Neural progenitor cell (in vitro differentiated cells): Measurements from ENCODE around the gene TUBA3C. TPM values are rescaled to one million over a fixed set of nuclear protein-coding genes. Genes with fewer than 3 reads are reported as not detected.

ENCODE experiments used
- DNase-seq: peaks from one replicate; pipeline ENCODE4 v3.0.0-alpha.2; 2016; ENCODE audit warnings: low spot score
- H2AFZ ChIP-seq: fragments of 200-600 bp; sonication (generic); replicated peaks from 2 replicates; pipeline ENCODE4 v1.6.1; 2016; ENCODE audit warnings: antibody characterized with exemption
- H3F3A ChIP-seq: fragments of 200-600 bp; sonication (generic); 2 replicates; pipeline ENCODE4 v1.6.1; 2016; ENCODE audit warnings: antibody characterized with exemption, low read depth
- H3K27ac ChIP-seq: fragments of 200-600 bp; sonication (generic); 2 replicates; pipeline ENCODE4 v1.5.1; 2016; ENCODE audit warnings: mild to moderate bottlenecking
- H3K27me3 ChIP-seq: fragments of 200-600 bp; sonication (generic); 2 replicates; pipeline ENCODE4 v1.6.1; 2016; ENCODE audit warnings: mild to moderate bottlenecking, moderate library complexity
- H3K36me3 ChIP-seq: fragments of 200-600 bp; sonication (generic); 2 replicates; pipeline ENCODE4 v1.5.1; 2016
- H3K4me1 ChIP-seq: fragments of 200-600 bp; sonication (generic); 2 replicates; pipeline ENCODE4 v1.6.1; 2016; ENCODE audit warnings: mixed run types
- H3K4me2 ChIP-seq: fragments of 200-600 bp; sonication (generic); 2 replicates; pipeline ENCODE4 v1.6.1; 2016
- H3K4me3 ChIP-seq: fragments of 200-600 bp; sonication (generic); 2 replicates; pipeline ENCODE4 v1.5.1; 2016
- H3K79me2 ChIP-seq: fragments of 200-600 bp; sonication (generic); 2 replicates; pipeline ENCODE4 v1.6.1; 2016; ENCODE audit warnings: low read depth
- H3K9ac ChIP-seq: fragments of 200-600 bp; sonication (generic); 2 replicates; pipeline ENCODE4 v1.6.1; 2016
- H3K9me3 ChIP-seq: fragments of 200-600 bp; sonication (generic); 2 replicates; pipeline ENCODE4 v1.5.1; 2016; ENCODE audit warnings: low read depth
- H4K20me1 ChIP-seq: fragments of 200-600 bp; sonication (generic); 2 replicates; pipeline ENCODE4 v1.6.1; 2016; ENCODE audit warnings: low read depth
- H3K27ac Mint-ChIP-seq: 3 replicates; pipeline ENCODE4 v1.8.0; 2021; ENCODE audit warnings: mixed read lengths
- H3K27me3 Mint-ChIP-seq: 2 replicates; pipeline ENCODE4 v1.8.0; 2022; ENCODE audit warnings: low read depth, mild to moderate bottlenecking, inconsistent platforms, moderate library complexity, mixed read lengths; ENCODE audit not compliant: insufficient read depth
- H3K36me3 Mint-ChIP-seq: 3 replicates; pipeline ENCODE4 v1.8.0; 2021; ENCODE audit warnings: mixed read lengths
- H3K4me1 Mint-ChIP-seq: 3 replicates; pipeline ENCODE4 v1.8.0; 2021; ENCODE audit warnings: mixed read lengths
- H3K4me3 Mint-ChIP-seq: 3 replicates; pipeline ENCODE4 v1.8.0; 2021; ENCODE audit warnings: mild to moderate bottlenecking, moderate library complexity, mixed read lengths
- H3K9me3 Mint-ChIP-seq: 3 replicates; pipeline ENCODE4 v1.8.0; 2020; ENCODE audit warnings: mixed read lengths
- EZH2 ChIP-seq: fragments of 200-600 bp; sonication (generic); IDR thresholded peaks from 2 replicates; pipeline ENCODE4 v1.6.1; 2017; ENCODE audit warnings: antibody characterized with exemption, mild to moderate bottlenecking, moderate library complexity
- EZH2phosphoT487 ChIP-seq: fragments of 200-600 bp; sonication (generic); IDR thresholded peaks from 2 replicates; pipeline ENCODE4 v1.6.1; 2017; ENCODE audit warnings: antibody characterized with exemption
- total RNA-seq: library from RNA; depleted of rRNA; stranded (reverse); fragments of >200 nt; gene quantifications from 2 replicates; pipeline ENCODE4 v1.2.3, GENCODE V29; 2015; ENCODE audit warnings: low replicate concordance
- TF ChIP-seq, protein P1 (sequence below): fragments of 200-600 bp; sonication (generic); IDR thresholded peaks from 2 replicates; pipeline ENCODE4 v1.5.1; 2017; ENCODE audit warnings: antibody characterized with exemption, mild to moderate bottlenecking

The TUBA3C gene
- total RNA-seq, 1 donor from 2014 or later = not detected

- H3K4me3 ChIP-seq = no peak overlapping the region
- H3K9me3 ChIP-seq = peaks cover 11% of the 10 kb centered on the region
- H3K4me2 ChIP-seq = no peak overlapping the region
- no peak overlapping the region for H3K9ac ChIP-seq
- no peaks in the 10 kb centered on the region for H3K36me3 ChIP-seq
- H3K27ac ChIP-seq = no peak overlapping the region
- H2AFZ ChIP-seq = no peak overlapping the region
- no peaks in the 10 kb centered on the region for H3F3A ChIP-seq
- DNase-seq = no peak
- H3K27me3 Mint-ChIP-seq = no peaks in the 10 kb centered on the region
- no peaks in the 10 kb centered on the region for H3K27me3 ChIP-seq
- TF ChIP-seq EZH2phosphoT487 (no peak), EZH2 (no peak)
- H3K79me2 ChIP-seq = no peaks in the 10 kb centered on the region
- peaks cover 57% of the 10 kb centered on the region for H3K9me3 Mint-ChIP-seq
- no peaks in the 10 kb centered on the region for H4K20me1 ChIP-seq
- H3K36me3 Mint-ChIP-seq = no peaks in the 10 kb centered on the region
- no peaks in the 10 kb centered on the region for H3K4me1 ChIP-seq
- no peak overlapping the region for H3K4me3 Mint-ChIP-seq
- H3K27ac Mint-ChIP-seq = no peak overlapping the region
- no peaks in the 10 kb centered on the region for H3K4me1 Mint-ChIP-seq
These were observed 29.2 kb downstream of the TUBA3C start for GRCh38 chr13:19152403-19152802.

DNA sequence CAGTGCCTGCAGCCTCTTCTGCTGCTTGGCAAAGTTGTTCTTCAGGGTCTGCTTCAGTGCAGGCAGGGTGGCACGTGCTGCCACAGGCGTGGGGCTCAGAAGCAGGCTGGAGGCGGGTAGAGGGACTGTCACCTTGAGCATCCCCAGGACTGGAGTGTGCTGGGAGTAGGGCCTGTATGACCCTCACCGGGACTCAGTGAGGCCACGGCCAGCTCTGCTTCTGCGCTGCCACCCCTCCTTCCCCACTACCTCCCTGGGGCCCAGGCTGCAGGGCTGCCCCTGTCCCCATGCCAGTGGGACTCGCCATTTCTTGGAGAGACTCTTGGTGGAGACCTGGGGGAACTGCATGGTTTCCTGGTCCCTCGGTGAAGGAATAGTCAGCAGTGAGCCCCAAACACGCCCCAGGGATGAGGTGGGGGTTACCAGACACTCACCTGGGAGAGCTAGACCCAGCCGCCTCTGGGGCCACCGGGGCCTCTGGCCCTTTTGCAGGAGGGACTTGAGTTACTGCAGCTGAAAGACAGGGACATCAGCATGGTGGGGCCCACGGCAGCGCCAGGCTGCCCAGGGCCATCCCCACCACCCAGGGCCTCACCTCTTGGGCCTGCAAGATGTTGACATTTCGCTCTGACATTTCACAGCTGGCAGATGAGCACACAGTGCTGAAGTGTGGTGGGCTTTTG, 29.9 kb downstream of the TUBA3C start:
- TF ChIP-seq, protein P1, sequence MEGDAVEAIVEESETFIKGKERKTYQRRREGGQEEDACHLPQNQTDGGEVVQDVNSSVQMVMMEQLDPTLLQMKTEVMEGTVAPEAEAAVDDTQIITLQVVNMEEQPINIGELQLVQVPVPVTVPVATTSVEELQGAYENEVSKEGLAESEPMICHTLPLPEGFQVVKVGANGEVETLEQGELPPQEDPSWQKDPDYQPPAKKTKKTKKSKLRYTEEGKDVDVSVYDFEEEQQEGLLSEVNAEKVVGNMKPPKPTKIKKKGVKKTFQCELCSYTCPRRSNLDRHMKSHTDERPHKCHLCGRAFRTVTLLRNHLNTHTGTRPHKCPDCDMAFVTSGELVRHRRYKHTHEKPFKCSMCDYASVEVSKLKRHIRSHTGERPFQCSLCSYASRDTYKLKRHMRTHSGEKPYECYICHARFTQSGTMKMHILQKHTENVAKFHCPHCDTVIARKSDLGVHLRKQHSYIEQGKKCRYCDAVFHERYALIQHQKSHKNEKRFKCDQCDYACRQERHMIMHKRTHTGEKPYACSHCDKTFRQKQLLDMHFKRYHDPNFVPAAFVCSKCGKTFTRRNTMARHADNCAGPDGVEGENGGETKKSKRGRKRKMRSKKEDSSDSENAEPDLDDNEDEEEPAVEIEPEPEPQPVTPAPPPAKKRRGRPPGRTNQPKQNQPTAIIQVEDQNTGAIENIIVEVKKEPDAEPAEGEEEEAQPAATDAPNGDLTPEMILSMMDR = no peak
- TF ChIP-seq EZH2phosphoT487 = no peak
- TF ChIP-seq EZH2 = no peak
- no peak overlapping the region for H3K9ac ChIP-seq
- Mint-ChIP-seq H3K4me1 (no peaks in the 10 kb centered on the region), H3K4me3 (no peak overlapping the region), H3K27ac (no peak overlapping the region), H3K27me3 (no peaks in the 10 kb centered on the region), H3K9me3 (peaks cover 61% of the 10 kb centered on the region), H3K36me3 (no peaks in the 10 kb centered on the region)
- H3F3A ChIP-seq = no peaks in the 10 kb centered on the region
- no peaks in the 10 kb centered on the region for H4K20me1 ChIP-seq
- no peaks in the 10 kb centered on the region for H3K79me2 ChIP-seq
- no peak for DNase-seq
- no peak overlapping the region for H2AFZ ChIP-seq
- H3K27ac ChIP-seq = no peak overlapping the region
- H3K4me2 ChIP-seq = no peak overlapping the region
- H3K36me3 ChIP-seq = no peaks in the 10 kb centered on the region
- H3K27me3 ChIP-seq = no peaks in the 10 kb centered on the region
- no peak overlapping the region for H3K4me3 ChIP-seq
- H3K4me1 ChIP-seq = no peaks in the 10 kb centered on the region
- peaks cover 11% of the 10 kb centered on the region for H3K9me3 ChIP-seq

- Histone ChIP-seq H3K36me3 (no peaks in the 10 kb centered on the region), H3K4me1 (no peaks in the 10 kb centered on the region), H3K9ac (no peak overlapping the region), H3K27ac (no peak overlapping the region), H3K27me3 (no peaks in the 10 kb centered on the region), H3K4me3 (no peak overlapping the region), H3K9me3 (peaks cover 11% of the 10 kb centered on the region), H3K79me2 (no peaks in the 10 kb centered on the region), H3F3A (no peaks in the 10 kb centered on the region), H4K20me1 (no peaks in the 10 kb centered on the region), H3K4me2 (no peak overlapping the region), H2AFZ (no peak overlapping the region)
- TF ChIP-seq EZH2 = no peak
- TF ChIP-seq, protein P1 = no peak
- TF ChIP-seq EZH2phosphoT487 = no peak
- Mint-ChIP-seq H3K4me1 (no peaks in the 10 kb centered on the region), H3K27ac (no peak overlapping the region), H3K4me3 (no peak overlapping the region), H3K27me3 (no peaks in the 10 kb centered on the region), H3K36me3 (no peaks in the 10 kb centered on the region), H3K9me3 (peaks cover 63% of the 10 kb centered on the region)
- no peak for DNase-seq
These were observed 30.9 kb downstream of the TUBA3C start for GRCh38 chr13:19150712-19151228.

DNA sequence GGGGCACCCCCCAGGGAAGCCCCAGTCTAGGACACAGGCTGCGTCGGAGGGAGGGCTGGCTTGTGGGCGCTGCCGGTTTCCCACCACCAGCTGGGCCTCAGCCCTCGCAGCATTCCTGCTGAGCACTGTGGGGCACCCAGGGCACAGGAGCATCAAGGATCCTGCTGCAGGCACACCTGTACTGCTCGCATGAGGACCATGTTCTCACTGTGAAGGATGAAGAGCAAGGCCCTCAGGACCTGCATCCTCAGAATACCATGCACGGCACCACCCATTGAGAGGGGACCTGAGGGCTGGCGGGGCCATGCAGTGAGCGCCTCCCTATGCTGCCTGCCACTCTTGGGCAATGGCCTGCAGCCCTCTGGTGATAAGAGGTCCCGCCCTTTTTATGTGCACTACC, 31.4 kb downstream of the TUBA3C start:
- Histone ChIP-seq H3K4me2 (no peak overlapping the region), H3K79me2 (no peaks in the 10 kb centered on the region), H4K20me1 (no peaks in the 10 kb centered on the region), H3K27me3 (no peaks in the 10 kb centered on the region), H3F3A (no peaks in the 10 kb centered on the region), H3K27ac (no peak overlapping the region), H2AFZ (no peak overlapping the region), H3K9me3 (peaks cover 11% of the 10 kb centered on the region), H3K4me1 (no peaks in the 10 kb centered on the region), H3K9ac (no peak overlapping the region), H3K36me3 (no peaks in the 10 kb centered on the region), H3K4me3 (no peak overlapping the region)
- Mint-ChIP-seq H3K9me3 (peaks cover 63% of the 10 kb centered on the region), H3K4me1 (no peaks in the 10 kb centered on the region), H3K27ac (no peak overlapping the region), H3K27me3 (no peaks in the 10 kb centered on the region), H3K36me3 (no peaks in the 10 kb centered on the region), H3K4me3 (no peak overlapping the region)
- no peak for DNase-seq
- TF ChIP-seq, protein P1 = no peak
- TF ChIP-seq EZH2 = no peak
- no peak for TF ChIP-seq EZH2phosphoT487
